ENCODE data around the gene S100A10.

The S100A10 gene

DNA sequence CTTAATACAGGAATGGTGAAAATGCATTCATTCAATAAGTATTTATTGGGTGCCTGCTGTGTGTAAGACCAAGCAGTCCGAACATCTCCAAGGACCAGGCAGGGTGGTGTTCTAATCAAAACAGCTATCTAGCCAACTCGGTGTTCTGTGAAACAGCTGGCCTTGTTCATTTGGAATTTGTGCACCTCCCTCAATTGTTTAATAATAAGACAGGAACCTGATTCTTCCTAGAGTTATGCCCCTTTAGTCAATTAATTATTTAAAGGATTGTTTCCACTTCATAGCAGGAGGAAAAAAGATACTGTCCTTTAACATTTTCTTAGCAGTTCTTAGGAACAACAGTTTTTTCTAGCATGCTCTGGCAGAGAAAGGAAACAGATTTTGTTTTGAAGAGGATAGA lies 30.4 kb downstream of the S100A10 start:
- DNase-seq (ENCODE audit: low read depth in 1 of 2, low spot score in 1 of 2), result no peak

DNA sequence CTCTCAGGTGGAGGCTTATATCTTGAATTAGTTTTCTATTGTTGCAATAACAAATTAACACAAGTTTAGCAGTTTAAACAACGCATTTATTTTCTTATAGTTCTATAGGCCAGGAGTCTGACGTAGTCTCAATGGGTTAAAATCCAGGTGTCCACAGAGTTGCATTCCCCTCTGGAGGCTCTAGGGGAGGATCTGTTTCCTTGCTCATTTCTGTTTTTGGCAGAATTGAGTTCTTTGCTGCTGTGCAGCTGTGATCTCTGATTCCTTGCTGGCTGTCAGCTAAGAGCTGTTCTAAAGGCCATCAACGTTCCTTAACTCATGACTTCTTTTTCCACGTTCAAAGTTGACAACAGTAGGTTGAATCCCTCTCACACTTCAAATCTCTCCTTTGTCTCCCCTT lies 31.8 kb downstream of the S100A10 start:
- TF ChIP-seq JUND (IDR thresholded peaks at IDR 0.05; ENCODE audit: low read depth), result no peak
- DNase-seq (ENCODE audit: low read depth in 1 of 2, low spot score in 1 of 2), result no peak
- in situ Hi-C loops (cut with HindIII; ENCODE audit: low pct_unique_long_range_greater_than_20kb, low sequenced_read_pairs), result no loop called here

More for the DNA sequence above, 30.4 kb downstream of the S100A10 start:
- TF ChIP-seq JUND (IDR thresholded peaks at IDR 0.05; ENCODE audit: low read depth), result no peak
- in situ Hi-C loops (cut with HindIII; ENCODE audit: low pct_unique_long_range_greater_than_20kb, low sequenced_read_pairs), result no loop called here

DNA sequence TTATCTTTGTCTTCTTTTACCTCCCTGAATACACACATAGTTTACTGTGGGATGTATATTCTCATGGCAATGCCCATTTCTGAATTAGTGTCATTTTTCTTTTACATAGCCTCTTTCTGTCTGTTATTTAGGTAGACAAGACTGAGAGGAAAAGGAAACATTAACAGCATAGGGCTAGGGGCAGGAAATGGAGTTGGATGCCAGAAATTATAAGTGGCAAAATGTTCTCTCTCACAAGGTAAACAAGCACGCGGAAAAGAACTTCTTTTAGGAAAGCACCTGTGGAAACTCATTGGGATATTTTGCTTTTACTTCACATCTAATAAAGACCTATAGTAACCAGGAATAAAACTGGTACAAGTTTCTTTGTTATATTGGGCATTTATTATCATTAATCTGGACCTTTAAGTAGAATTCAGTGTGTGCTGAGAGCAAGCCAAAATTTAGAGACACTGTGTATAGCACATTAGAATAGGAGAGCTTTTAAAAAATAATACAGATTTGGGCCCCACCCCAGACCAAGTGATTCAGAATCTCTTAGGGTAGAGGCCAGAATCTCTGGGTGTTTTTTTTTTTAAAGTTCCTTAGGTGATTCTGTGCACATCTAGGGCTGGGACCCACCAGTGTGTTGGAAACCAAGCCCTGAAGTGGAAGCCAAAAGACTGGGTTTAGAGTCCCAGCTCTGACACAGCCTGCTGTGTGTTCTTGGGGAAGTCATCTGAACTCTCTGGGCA lies 32.7 kb downstream of the S100A10 start:
- in situ Hi-C loops (cut with HindIII; ENCODE audit: low pct_unique_long_range_greater_than_20kb, low sequenced_read_pairs), result no loop called here
- TF ChIP-seq JUND (IDR thresholded peaks at IDR 0.05; ENCODE audit: low read depth), result no peak
- DNase-seq (ENCODE audit: low read depth in 1 of 2, low spot score in 1 of 2), result no peak

DNA sequence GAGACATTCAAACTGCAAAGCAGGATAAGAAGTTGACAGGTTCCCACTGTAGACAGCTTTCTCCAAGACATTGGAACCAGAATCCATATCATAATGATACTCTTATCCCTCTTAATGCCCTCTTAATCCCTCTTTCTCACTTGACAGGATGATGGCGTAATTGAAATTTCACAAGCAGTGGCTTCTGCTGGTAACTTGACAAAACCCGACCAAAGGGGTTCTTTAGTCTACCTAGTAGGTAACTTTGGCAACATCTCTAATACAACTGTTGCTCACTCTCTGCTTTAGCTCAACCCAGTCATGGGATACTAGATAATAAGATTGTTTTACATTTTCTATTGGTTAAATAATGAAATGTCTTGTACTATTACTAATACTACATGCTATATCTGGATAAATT lies 34.7 kb downstream of the S100A10 start:
- in situ Hi-C loops (cut with HindIII; ENCODE audit: low pct_unique_long_range_greater_than_20kb, low sequenced_read_pairs), result no loop called here
- DNase-seq (ENCODE audit: low read depth in 1 of 2, low spot score in 1 of 2), result no peak
- TF ChIP-seq JUND (IDR thresholded peaks at IDR 0.05; ENCODE audit: low read depth), result no peak

DNA sequence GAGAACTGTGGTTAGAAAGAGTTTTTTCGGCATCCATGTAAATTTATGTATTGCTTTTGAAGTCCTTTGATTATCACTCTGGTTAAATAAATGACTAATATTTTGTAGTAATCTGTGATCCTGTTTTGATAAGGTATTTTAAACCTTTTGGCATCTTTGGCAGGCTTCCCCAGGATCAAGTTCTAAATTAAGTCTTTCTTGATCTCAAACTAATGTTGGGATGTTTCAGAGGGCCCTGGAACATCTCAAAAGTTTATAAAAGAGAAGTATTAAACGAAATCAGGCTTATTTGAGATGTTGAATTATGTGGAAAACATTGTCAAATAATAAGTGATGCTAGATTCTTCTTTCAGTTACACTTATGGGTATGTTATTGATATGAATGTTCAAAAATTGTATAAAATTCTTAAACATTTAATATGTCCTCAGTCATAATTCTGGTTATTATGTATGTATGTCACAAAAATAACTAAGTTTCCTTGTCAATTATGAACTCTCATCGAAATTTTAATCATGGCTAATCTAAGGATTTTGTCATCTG lies 36.6 kb downstream of the S100A10 start:
- in situ Hi-C loops (cut with HindIII; ENCODE audit: low pct_unique_long_range_greater_than_20kb, low sequenced_read_pairs), result no loop called here
- TF ChIP-seq JUND (IDR thresholded peaks at IDR 0.05; ENCODE audit: low read depth), result no peak
- DNase-seq (ENCODE audit: low read depth in 1 of 2, low spot score in 1 of 2), result no peak

DNA sequence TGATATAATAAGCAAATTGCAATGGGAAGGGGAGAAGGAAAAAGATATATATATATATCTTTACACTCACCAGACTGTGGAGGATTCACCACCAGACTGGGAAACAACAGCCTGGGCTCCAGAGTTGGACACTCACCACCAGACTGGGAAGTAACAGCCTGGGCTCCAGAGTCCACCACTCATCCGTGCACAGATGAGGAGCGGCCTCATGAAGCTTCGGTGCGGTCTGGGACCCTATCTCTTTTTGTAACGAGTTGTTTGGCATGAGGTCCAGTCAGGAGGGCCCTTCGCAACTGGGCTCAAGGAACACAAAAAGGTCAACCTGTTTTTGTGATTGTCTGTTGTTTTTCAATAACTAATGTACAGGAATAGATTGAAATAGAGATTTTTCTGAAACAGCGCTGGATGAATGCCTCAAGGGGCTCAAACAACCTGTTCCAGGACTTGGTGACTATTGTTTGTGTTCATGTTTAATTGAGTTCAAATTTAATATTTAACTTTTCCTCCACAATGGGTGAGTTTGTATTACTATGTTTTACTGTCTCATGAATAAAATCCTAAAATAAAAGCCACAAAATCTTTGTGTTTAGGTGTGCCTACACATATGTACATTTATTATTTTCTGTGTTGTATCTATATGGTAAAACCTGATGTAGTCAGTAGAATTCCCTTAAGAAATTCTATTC lies 40.1 kb downstream of the S100A10 start:
- in situ Hi-C loops (cut with HindIII; ENCODE audit: low pct_unique_long_range_greater_than_20kb, low sequenced_read_pairs), result no loop called here

DNA sequence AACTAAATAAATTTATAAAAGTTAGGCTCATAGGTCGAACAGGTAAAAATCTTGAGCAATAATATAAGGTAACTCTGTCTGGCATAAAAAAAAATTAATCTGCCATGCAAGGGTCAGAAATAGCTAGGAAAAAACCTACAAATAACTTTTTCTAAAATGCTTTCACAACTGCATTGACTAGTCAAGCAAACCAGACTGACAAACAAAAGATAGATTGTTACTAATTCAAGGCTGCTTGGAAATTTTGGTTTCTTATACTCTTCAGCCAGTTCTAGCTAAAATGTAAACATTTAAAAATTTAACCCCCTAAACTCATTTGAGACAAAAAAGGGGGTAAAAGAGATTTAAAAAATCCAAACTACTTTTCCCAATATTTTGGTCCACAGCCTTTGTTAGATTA lies 40.8 kb downstream of the S100A10 start:
- DNase-seq (ENCODE audit: low read depth in 1 of 2, low spot score in 1 of 2), result no peak
- in situ Hi-C loops (cut with HindIII; ENCODE audit: low pct_unique_long_range_greater_than_20kb, low sequenced_read_pairs), result no loop called here
- TF ChIP-seq JUND (IDR thresholded peaks at IDR 0.05; ENCODE audit: low read depth), result no peak

More for the DNA sequence above, 40.1 kb downstream of the S100A10 start:
- no peak for DNase-seq (ENCODE audit: low read depth in 1 of 2, low spot score in 1 of 2)
- no peak for TF ChIP-seq JUND (IDR thresholded peaks at IDR 0.05; ENCODE audit: low read depth)

DNA sequence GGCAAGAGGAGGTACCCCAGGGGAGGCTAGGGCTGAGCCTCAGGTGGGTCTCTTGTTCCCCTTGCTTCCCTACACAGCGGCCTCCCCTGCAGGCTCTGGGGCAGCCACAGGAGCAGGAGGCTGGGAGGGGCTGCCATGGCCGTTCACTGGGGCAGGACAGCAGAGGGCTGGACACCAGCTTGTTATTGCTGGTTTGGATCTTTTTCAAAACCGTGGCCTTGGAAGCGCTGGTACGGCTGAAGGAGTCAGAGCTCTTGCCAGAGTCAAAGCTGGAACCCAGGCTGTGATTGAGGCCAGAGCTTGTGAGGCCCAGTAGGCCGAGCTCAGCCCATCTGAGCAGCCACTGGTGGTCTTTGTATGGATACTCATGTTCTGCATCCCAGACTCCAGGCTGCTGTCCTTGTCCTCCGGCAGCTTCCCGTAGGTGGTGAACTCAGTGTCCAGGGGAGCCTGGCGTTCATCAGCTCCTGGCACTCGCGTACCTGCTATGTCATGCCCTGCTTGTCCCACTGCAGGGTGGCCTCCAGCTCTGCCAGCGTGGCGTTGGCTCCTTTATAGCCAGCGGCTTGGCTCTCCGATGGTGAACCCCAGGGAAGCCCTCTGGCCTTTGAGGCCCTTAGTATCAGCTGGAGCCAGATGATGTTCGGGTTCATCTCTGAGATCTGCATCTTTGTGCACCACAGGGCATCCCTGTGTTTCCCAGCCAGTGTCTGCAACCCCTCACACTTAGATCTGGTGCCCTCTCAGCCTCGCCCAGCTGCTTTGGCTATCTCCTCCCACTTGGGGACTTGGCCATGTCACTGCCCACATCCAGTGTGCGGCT lies 44.1 kb downstream of the S100A10 start:
- TF ChIP-seq JUND (IDR thresholded peaks at IDR 0.05; ENCODE audit: low read depth), result no peak
- DNase-seq (ENCODE audit: low read depth in 1 of 2, low spot score in 1 of 2), result no peak

DNA sequence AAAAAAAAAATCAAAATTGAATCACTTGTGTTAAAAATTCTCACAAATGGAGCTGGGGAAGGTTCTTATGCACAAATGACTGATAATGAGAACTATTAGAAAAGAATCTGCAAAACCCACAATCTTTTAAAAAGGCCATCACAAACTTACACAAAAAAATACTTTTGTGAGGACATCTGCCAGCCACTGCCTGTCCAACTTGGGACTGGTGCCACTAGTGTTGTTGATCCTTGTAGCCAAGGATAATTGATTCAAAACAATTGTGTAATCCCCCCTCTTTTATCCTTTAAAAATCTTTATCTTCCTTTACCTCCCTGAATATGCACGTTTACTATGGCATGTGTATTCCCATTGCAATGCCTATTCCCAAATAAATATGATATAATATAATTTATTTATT lies 45.2 kb downstream of the S100A10 start:
- TF ChIP-seq JUND (IDR thresholded peaks at IDR 0.05; ENCODE audit: low read depth), result no peak
- in situ Hi-C loops (cut with HindIII; ENCODE audit: low pct_unique_long_range_greater_than_20kb, low sequenced_read_pairs), result no loop called here

More for the DNA sequence above, 44.1 kb downstream of the S100A10 start:
- in situ Hi-C loops (cut with HindIII; ENCODE audit: low pct_unique_long_range_greater_than_20kb, low sequenced_read_pairs), result no loop called here

DNA sequence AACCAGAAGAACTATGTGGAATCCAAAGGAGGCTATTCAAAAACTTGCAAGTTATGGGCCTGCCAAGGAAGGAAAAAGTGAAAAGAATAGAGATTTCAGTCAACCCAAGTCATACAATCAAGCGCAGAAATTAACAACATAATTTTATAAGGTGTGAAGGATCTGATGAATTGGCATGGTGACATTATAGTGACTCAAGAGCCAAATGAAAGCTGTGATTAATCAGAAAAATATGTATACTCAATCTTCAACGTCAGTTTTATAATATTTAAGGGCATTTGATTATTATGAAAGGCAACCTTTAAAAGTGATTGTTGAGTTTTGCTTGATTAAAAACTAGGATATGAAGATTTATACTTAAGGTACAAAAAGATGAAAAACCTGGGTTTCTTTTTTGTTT lies 46.5 kb downstream of the S100A10 start:
- no peak for TF ChIP-seq JUND (IDR thresholded peaks at IDR 0.05; ENCODE audit: low read depth)
- DNase-seq (ENCODE audit: low read depth in 1 of 2, low spot score in 1 of 2), result no peak

More for the DNA sequence above, 45.2 kb downstream of the S100A10 start:
- DNase-seq (ENCODE audit: low read depth in 1 of 2, low spot score in 1 of 2), result no peak

DNA sequence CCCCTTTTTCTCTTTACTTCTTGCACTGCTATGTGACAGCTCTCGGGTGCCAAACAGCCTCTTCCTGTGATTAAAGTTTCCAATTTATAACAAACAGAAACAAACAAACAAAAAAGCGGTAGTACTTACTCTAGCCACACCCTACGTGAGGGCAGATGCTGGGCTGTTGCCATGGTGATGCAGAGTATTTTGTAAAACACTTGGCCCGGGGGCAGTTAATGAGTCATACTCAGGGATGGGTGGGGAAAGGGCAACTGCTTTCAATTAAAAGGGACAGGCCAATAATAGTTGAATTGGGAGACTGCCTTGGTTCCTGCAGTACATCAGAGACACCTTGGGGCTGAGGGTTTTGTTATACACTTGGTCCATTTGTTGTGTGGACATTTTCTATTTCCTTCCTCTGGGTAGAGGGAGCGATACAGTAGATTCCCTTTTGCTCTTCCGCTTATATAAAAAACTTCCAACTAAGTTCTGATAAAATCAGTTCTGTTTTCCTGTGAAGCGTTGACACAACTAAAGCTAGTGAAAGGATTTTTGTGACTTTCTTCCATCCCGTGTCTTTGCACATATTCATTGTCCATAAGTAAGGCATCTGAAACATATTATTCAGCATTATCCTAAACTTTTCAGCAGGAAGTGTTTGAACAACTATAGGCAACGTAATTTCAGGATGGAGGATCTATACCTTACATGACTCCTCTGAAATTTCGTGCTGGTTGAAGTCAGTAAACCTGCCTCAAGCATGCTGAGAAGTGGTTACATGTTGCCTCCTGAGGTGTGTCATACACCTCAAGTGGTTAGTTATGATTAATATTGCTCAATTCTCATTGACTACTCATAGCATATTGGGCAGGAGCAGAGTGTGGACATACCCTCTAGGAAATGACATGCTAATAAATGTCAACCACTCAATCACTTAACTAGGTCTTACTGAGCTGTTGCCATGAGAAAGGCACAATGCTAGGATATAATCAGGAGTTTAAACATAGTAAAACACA lies 47.6 kb downstream of the S100A10 start:
- peak; percentile 77; the same call in 1 of the 2 replicates for TF ChIP-seq JUND (IDR thresholded peaks at IDR 0.05; ENCODE audit: low read depth)
- in situ Hi-C loops (cut with HindIII; ENCODE audit: low pct_unique_long_range_greater_than_20kb, low sequenced_read_pairs), result no loop called here
- DNase-seq (ENCODE audit: low read depth in 1 of 2, low spot score in 1 of 2), result peak in 1 of 2 experiments; percentile 88

More for the DNA sequence above, 46.5 kb downstream of the S100A10 start:
- in situ Hi-C loops (cut with HindIII; ENCODE audit: low pct_unique_long_range_greater_than_20kb, low sequenced_read_pairs), result no loop called here
